GM13976 (cell line): ENCODE data around the gene HPCAL1.
"Not testable (repeated sequence)": the region's sequence is repeated elsewhere in the genome, so short reads cannot be mapped to it uniquely, and the experiment has no call there.

Source experiments
- DNase-seq: peaks from one replicate; pipeline ENCODE4 v3.0.0; 2012; ENCODE audit warnings: low spot score
- CTCF ChIP-seq: IDR thresholded peaks from 2 replicates; pipeline ENCODE4 v1.5.1; 2012; ENCODE audit warnings: borderline replicate concordance, mild to moderate bottlenecking; ENCODE audit not compliant: insufficient read depth; ENCODE audit errors: extremely low read depth, missing control alignments, control extremely low read depth
- in situ Hi-C: fragments of 300-500 bp; cut with MboI; formaldehyde crosslinking; loops from one replicate; pipeline ENCODE4 v1.12.0; 2022; ENCODE audit warnings: low sequenced_read_pairs, mixed read lengths, inconsistent platforms; ENCODE audit not compliant: unreplicated experiment

The HPCAL1 gene

GRCh38 chr2:10256515-10257031 is 46.1 kb upstream of the HPCAL1 start:
- in situ Hi-C loops, result no loop called here

GRCh38 chr2:10257036-10257435 is 45.7 kb upstream of the HPCAL1 start:
- in situ Hi-C loops, result no loop called here
- TF ChIP-seq CTCF, result no peak
- DNase-seq, result no peak

More at GRCh38 chr2:10256515-10257031, 46.1 kb upstream of the HPCAL1 start:
- no peak for DNase-seq
- no peak for TF ChIP-seq CTCF

GRCh38 chr2:10257500-10258147 is 45.1 kb upstream of the HPCAL1 start:
- TF ChIP-seq CTCF, result no peak
- DNase-seq, result no peak
- in situ Hi-C loops, result no loop called here

GRCh38 chr2:10258326-10258725 is 44.4 kb upstream of the HPCAL1 start:
- TF ChIP-seq CTCF, result no peak
- in situ Hi-C loops, result no loop called here
- no peak for DNase-seq

GRCh38 chr2:10258726-10259125 is 44.0 kb upstream of the HPCAL1 start:
- in situ Hi-C loops, result no loop called here
- DNase-seq, result no peak
- TF ChIP-seq CTCF, result no peak

- in situ Hi-C loops, result no loop called here
- TF ChIP-seq CTCF, result no peak
- DNase-seq, result no peak
These were observed 42.6 kb upstream of the HPCAL1 start for GRCh38 chr2:10260130-10260529.

- in situ Hi-C loops, DNase-seq: not testable (repeated sequence)
These were observed 39.2 kb upstream of the HPCAL1 start for GRCh38 chr2:10263526-10263925.
